DOHH2 (cell line): ENCODE data around the gene CYP1A2.

Experiments used
- H3F3A ChIP-seq: fragments of 200-600 bp; sonication (generic), shearing (Covaris generic); 2 replicates; pipeline ENCODE4 v1.6.0; 2016; ENCODE audit warnings: antibody characterized with exemption, mild to moderate bottlenecking; ENCODE audit not compliant: control insufficient read depth, insufficient read depth
- H3K27ac ChIP-seq: fragments of 200-600 bp; sonication (generic); 2 replicates; pipeline ENCODE4 v1.5.1; 2014; ENCODE audit warnings: low read depth, mild to moderate bottlenecking, low read length, moderate library complexity
- H3K27me3 ChIP-seq: fragments of 200-600 bp; sonication (generic); 2 replicates; pipeline ENCODE4 v1.6.1; 2014; ENCODE audit warnings: mild to moderate bottlenecking, low read length, mixed read lengths; ENCODE audit not compliant: control insufficient read depth
- H3K36me3 ChIP-seq: fragments of 200-600 bp; sonication (generic); 2 replicates; pipeline ENCODE4 v1.6.1; 2014; ENCODE audit warnings: mild to moderate bottlenecking, low read length, moderate library complexity, mixed read lengths; ENCODE audit not compliant: control insufficient read depth
- H3K4me1 ChIP-seq: fragments of 200-600 bp; sonication (generic); 2 replicates; pipeline ENCODE4 v1.6.1; 2014; ENCODE audit warnings: mild to moderate bottlenecking, low read length, mixed read lengths; ENCODE audit not compliant: control insufficient read depth
- H3K4me2 ChIP-seq: fragments of 200-600 bp; sonication (generic); 2 replicates; pipeline ENCODE4 v1.6.0; 2014; ENCODE audit warnings: mild to moderate bottlenecking, low read length, moderate library complexity
- H3K4me3 ChIP-seq: fragments of 200-600 bp; sonication (generic); 2 replicates; pipeline ENCODE4 v1.5.1; 2014; ENCODE audit warnings: mild to moderate bottlenecking, low read length, mixed read lengths
- H3K79me2 ChIP-seq: fragments of 200-600 bp; sonication (generic); 2 replicates; pipeline ENCODE4 v1.6.1; 2014; ENCODE audit warnings: mild to moderate bottlenecking, low read length, mixed read lengths; ENCODE audit not compliant: control insufficient read depth
- H3K9me2 ChIP-seq: fragments of 200-600 bp; sonication (generic); replicated peaks from 2 replicates; pipeline ENCODE4 v1.6.1; 2014; ENCODE audit warnings: mild to moderate bottlenecking, low read length, mixed read lengths; ENCODE audit not compliant: control insufficient read depth
- H3K9me3 ChIP-seq: fragments of 200-600 bp; sonication (generic); 2 replicates; pipeline ENCODE4 v1.6.1; 2014; ENCODE audit warnings: antibody characterized with exemption, low read length, mixed read lengths; ENCODE audit not compliant: control insufficient read depth, insufficient read depth
- H4K20me1 ChIP-seq: fragments of 200-600 bp; sonication (generic); 2 replicates; pipeline ENCODE4 v1.6.0; 2014; ENCODE audit warnings: low read depth, mild to moderate bottlenecking, antibody characterized with exemption, low read length, moderate library complexity; ENCODE audit not compliant: control insufficient read depth, insufficient read depth
- EZH2phosphoT487 ChIP-seq: fragments of 200-600 bp; sonication (generic); IDR thresholded peaks from 2 replicates; pipeline ENCODE4 v1.6.1; 2017; ENCODE audit warnings: borderline replicate concordance, mild to moderate bottlenecking, antibody characterized with exemption, low read length, moderate library complexity, mixed read lengths
- TF ChIP-seq, protein P1 (sequence below): fragments of 200-600 bp; sonication (generic); IDR thresholded peaks from one replicate; pipeline ENCODE4 v1.5.1; 2014; ENCODE audit warnings: antibody characterized with exemption, mild to moderate bottlenecking, low read depth, low read length; ENCODE audit not compliant: poor library complexity, severe bottlenecking

The CYP1A2 gene

DNA sequence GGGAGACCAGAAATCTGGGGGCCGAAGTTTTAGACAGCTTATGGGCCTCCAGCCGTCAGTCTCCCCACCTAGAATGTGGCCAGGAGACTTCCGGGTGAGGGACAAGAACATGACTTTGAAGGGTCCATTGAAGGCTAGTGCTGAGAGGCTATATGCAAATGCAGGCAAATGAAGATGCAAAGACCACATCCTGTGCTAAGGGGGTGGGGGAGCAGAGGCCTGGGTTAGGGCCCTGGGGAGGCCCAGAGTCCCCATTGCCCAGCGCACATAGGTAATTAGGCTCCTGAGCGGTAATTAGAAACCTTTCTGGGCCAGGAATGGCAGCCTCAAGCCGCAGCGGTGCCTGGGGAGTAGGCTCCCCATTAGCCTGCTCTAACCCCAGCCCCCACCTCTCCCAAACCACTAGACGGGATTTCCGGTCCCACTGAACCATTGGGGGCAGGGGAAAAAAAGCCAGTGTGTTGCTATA lies 40.1 kb downstream of the CYP1A2 start:
- H3K4me1 ChIP-seq: peaks cover 98% of the 10 kb centered on the region
- H3K9me2 ChIP-seq: no peaks in the 10 kb centered on the region
- H3F3A ChIP-seq: peaks cover 63% of the 10 kb centered on the region
- H3K36me3 ChIP-seq: peaks cover 87% of the 10 kb centered on the region
- peak overlapping the region; percentile 98 for H3K4me3 ChIP-seq
- H3K4me2 ChIP-seq: peak overlapping the region; percentile 100
- no peak for TF ChIP-seq EZH2phosphoT487
- TF ChIP-seq, protein P1, sequence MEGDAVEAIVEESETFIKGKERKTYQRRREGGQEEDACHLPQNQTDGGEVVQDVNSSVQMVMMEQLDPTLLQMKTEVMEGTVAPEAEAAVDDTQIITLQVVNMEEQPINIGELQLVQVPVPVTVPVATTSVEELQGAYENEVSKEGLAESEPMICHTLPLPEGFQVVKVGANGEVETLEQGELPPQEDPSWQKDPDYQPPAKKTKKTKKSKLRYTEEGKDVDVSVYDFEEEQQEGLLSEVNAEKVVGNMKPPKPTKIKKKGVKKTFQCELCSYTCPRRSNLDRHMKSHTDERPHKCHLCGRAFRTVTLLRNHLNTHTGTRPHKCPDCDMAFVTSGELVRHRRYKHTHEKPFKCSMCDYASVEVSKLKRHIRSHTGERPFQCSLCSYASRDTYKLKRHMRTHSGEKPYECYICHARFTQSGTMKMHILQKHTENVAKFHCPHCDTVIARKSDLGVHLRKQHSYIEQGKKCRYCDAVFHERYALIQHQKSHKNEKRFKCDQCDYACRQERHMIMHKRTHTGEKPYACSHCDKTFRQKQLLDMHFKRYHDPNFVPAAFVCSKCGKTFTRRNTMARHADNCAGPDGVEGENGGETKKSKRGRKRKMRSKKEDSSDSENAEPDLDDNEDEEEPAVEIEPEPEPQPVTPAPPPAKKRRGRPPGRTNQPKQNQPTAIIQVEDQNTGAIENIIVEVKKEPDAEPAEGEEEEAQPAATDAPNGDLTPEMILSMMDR: no peak
- no peaks in the 10 kb centered on the region for H3K9me3 ChIP-seq
- peaks cover 21% of the 10 kb centered on the region for H4K20me1 ChIP-seq
- H3K27me3 ChIP-seq: no peaks in the 10 kb centered on the region
- H3K27ac ChIP-seq: peak overlapping the region; percentile 99
- peaks cover 92% of the 10 kb centered on the region for H3K79me2 ChIP-seq

DNA sequence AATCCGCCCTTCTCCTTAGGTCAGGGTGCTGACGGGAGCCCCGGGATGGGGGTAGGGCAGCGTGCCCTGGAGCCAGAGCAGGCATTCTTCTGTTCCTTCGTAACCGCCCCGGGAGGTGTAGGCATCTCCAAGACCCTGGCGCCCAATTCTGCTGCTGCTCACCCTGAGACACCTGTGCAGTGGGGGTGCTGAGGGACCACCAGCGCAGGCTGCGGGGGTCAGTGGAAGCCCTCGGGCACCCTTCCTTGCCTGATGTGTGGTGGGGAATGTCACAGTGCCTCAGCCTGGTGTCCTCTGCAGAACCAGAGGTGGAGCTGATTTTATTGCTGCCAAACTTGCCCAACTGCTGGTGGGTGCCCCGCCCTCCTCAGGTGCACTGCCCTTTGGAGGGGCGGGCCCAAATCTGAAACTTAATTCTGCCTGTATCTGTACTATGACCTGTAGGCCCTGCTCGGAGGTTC lies 40.6 kb downstream of the CYP1A2 start:
- TF ChIP-seq, protein P1: no peak
- TF ChIP-seq EZH2phosphoT487: no peak
- Histone ChIP-seq H3K4me1 (peaks cover 96% of the 10 kb centered on the region), H3K9me3 (no peaks in the 10 kb centered on the region), H3K4me2 (peak overlapping the region; percentile 100), H3K36me3 (peaks cover 87% of the 10 kb centered on the region), H3K9me2 (no peaks in the 10 kb centered on the region), H3K79me2 (peaks cover 92% of the 10 kb centered on the region), H3F3A (peaks cover 58% of the 10 kb centered on the region), H3K27ac (peak overlapping the region; percentile 99), H3K27me3 (no peaks in the 10 kb centered on the region), H4K20me1 (peaks cover 21% of the 10 kb centered on the region), H3K4me3 (peak overlapping the region; percentile 98)

DNA sequence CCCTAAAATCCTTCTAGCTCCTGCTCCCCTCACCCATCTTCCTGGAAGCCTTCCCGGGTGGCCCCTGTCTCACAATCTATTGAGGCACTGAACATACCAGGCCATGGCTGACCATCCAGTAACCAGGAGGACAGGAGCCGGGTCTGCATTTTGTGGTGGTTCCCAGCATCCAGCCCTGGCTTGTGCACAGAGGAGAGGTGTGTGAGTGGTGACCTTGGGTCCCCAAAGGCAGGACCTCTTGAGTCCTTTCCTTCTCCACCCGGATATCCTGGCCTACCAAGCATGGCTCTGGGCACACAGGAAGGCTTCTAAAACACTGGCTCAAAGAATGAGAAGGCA lies 41.1 kb downstream of the CYP1A2 start:
- peaks cover 27% of the 10 kb centered on the region for H4K20me1 ChIP-seq
- peaks cover 92% of the 10 kb centered on the region for H3K79me2 ChIP-seq
- peaks cover 97% of the 10 kb centered on the region for H3K4me1 ChIP-seq
- peaks cover 53% of the 10 kb centered on the region for H3F3A ChIP-seq
- H3K9me3 ChIP-seq: no peaks in the 10 kb centered on the region
- peak overlapping the region; percentile 98 for H3K4me3 ChIP-seq
- peaks cover 88% of the 10 kb centered on the region for H3K36me3 ChIP-seq
- H3K27me3 ChIP-seq: no peaks in the 10 kb centered on the region
- H3K27ac ChIP-seq: peak overlapping the region; percentile 99
- no peak for TF ChIP-seq EZH2phosphoT487
- TF ChIP-seq, protein P1: no peak
- no peaks in the 10 kb centered on the region for H3K9me2 ChIP-seq
- H3K4me2 ChIP-seq: peak overlapping the region; percentile 100
